HG03066 (cell line): ENCODE measurements around the gene COL4A6.

Source experiments
- ATAC-seq: cut with Tn5 transposase; IDR thresholded peaks from one replicate; pipeline ENCODE4 v1.9.1; 2021; ENCODE audit warnings: low read depth; ENCODE audit not compliant: unreplicated experiment

COL4A6 gene

GRCh38 chrX:108165383-108166111 is 272.7 kb downstream of the COL4A6 start:
- ATAC-seq: no peak

- ATAC-seq: no peak
These were observed 274.7 kb downstream of the COL4A6 start for GRCh38 chrX:108163333-108164082.

GRCh38 chrX:108162265-108162664 is 276.0 kb downstream of the COL4A6 start:
- no peak for ATAC-seq

- no peak for ATAC-seq
These were observed 277.9 kb downstream of the COL4A6 start for GRCh38 chrX:108160309-108160708.

GRCh38 chrX:108159028-108159670 is 279.1 kb downstream of the COL4A6 start:
- ATAC-seq: no peak

GRCh38 chrX:108157628-108158027 is 280.6 kb downstream of the COL4A6 start:
- no peak for ATAC-seq

- ATAC-seq: no peak
These were observed 281.2 kb downstream of the COL4A6 start for GRCh38 chrX:108156934-108157466.

- no peak for ATAC-seq
These were observed 282.1 kb downstream of the COL4A6 start for GRCh38 chrX:108156082-108156481.

- ATAC-seq: no peak
These were observed 289.7 kb downstream of the COL4A6 start for GRCh38 chrX:108148524-108148923.

GRCh38 chrX:108138814-108139702 is 299.2 kb downstream of the COL4A6 start:
- ATAC-seq: no peak

GRCh38 chrX:108134724-108135123 is 303.5 kb downstream of the COL4A6 start:
- ATAC-seq: no peak

GRCh38 chrX:108132876-108133275 is 305.3 kb downstream of the COL4A6 start:
- no peak for ATAC-seq

GRCh38 chrX:108132034-108132433 is 306.2 kb downstream of the COL4A6 start:
- ATAC-seq: no peak

GRCh38 chrX:108131471-108131870 is 306.8 kb downstream of the COL4A6 start:
- no peak for ATAC-seq

GRCh38 chrX:108130889-108131288 is 307.3 kb downstream of the COL4A6 start:
- ATAC-seq: no peak

GRCh38 chrX:108127152-108127551 is 311.1 kb downstream of the COL4A6 start:
- ATAC-seq: no peak

GRCh38 chrX:108126661-108127060 is 311.6 kb downstream of the COL4A6 start:
- no peak for ATAC-seq

GRCh38 chrX:108123591-108124366 is 314.4 kb downstream of the COL4A6 start:
- no peak for ATAC-seq

- no peak for ATAC-seq
These were observed 315.5 kb downstream of the COL4A6 start for GRCh38 chrX:108122748-108123147.

GRCh38 chrX:108121291-108121690 is 316.9 kb downstream of the COL4A6 start:
- no peak for ATAC-seq
